ENCODE measurements around the gene VAPA. TPM values are rescaled to one million over a fixed set of nuclear protein-coding genes. Genes with fewer than 3 reads are reported as not detected.

The VAPA gene, protein sequence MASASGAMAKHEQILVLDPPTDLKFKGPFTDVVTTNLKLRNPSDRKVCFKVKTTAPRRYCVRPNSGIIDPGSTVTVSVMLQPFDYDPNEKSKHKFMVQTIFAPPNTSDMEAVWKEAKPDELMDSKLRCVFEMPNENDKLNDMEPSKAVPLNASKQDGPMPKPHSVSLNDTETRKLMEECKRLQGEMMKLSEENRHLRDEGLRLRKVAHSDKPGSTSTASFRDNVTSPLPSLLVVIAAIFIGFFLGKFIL
- total RNA-seq (2013): 231 TPM
- polyA plus RNA-seq (100 to 1,000 TPM; 106 to 393 (median 334) TPM), polyA minus RNA-seq (213 and 348 TPM in 2 replicates), total RNA-seq (175 to 427 (median 354) reads per million in 11 experiments)

DNA sequence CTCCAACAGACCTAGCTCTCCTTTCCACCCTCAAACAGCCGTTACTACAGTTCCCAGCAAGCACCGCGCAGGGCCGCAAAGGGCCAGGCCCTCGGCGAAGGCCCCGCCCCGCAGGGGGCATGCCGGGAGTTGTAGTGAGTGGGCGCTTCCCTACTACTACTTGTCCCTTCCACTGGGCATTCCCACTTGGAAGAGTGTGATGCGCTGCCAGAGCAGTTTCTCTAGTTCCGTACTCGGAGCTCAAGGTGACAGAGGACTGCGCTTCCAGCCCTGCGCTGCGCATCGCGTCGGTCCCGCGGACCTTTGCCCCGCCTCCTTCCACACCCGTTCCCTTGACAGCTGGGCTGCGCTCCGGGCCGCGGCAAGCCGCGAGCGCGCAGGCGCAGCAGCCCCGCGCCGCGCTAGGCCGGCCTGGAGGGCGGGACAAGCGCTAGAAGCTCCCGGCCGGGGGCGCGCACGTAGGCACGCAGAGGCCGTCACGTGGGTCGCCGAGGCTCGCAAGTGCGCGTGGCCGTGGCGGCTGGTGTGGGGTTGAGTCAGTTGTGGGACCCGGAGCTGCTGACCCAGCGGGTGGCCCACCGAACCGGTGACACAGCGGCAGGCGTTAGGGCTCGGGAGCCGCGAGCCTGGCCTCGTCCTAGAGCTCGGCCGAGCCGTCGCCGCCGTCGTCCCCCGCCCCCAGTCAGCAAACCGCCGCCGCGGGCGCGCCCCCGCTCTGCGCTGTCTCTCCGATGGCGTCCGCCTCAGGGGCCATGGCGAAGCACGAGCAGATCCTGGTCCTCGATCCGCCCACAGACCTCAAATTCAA lies at the start of gene VAPA:
Gene VAPA (plus strand): TSS at position 491 of the 808 bp plus-strand sequence. CDS start 241 bp downstream, at position 732.
- Mint-ChIP-seq H3K27me3 (ENCODE audit: low read depth in 3 of 3) (no peaks in the 10 kb centered on the region), H3K27ac (peak within 1 kb of the TSS; percentile 91 to 98 (median 97)), H3K9me3 (peaks cover 0 to 6% (median 0%) of the 10 kb centered on the region in 7 donors), H3K4me1 (peaks cover 41% of the 10 kb centered on the region), H3K4me3 (peak within 1 kb of the TSS; percentile 83 to 95), H3K36me3 (no peaks in the 10 kb centered on the region)
- no peaks in the 10 kb centered on the region for H3K27me3 ChIP-seq (ENCODE audit: control insufficient read depth in 2 of 2, insufficient read depth in 2 of 2, low read length in 2 of 2)
- no peaks in the 10 kb centered on the region for H3K36me3 ChIP-seq (replicated peaks in 1 of 2; ENCODE audit: control insufficient read depth in 1 of 2, insufficient read depth in 2 of 2, low read length in 2 of 2)
- H3K4me1 ChIP-seq (ENCODE audit: control insufficient read depth in 1 of 2, insufficient read depth in 2 of 2, low read length in 2 of 2): peaks cover 36 to 62% of the 10 kb centered on the region in 2 donors
- TF ChIP-seq, protein P1, sequence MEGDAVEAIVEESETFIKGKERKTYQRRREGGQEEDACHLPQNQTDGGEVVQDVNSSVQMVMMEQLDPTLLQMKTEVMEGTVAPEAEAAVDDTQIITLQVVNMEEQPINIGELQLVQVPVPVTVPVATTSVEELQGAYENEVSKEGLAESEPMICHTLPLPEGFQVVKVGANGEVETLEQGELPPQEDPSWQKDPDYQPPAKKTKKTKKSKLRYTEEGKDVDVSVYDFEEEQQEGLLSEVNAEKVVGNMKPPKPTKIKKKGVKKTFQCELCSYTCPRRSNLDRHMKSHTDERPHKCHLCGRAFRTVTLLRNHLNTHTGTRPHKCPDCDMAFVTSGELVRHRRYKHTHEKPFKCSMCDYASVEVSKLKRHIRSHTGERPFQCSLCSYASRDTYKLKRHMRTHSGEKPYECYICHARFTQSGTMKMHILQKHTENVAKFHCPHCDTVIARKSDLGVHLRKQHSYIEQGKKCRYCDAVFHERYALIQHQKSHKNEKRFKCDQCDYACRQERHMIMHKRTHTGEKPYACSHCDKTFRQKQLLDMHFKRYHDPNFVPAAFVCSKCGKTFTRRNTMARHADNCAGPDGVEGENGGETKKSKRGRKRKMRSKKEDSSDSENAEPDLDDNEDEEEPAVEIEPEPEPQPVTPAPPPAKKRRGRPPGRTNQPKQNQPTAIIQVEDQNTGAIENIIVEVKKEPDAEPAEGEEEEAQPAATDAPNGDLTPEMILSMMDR (IDR thresholded peaks at IDR 0.05): no peak
- peak within 1 kb of the TSS; percentile 83 for H2AFZ ChIP-seq (ENCODE audit: insufficient read depth, low read depth, low read length, poor library complexity, severe bottlenecking)
- H3K4me2 ChIP-seq (replicated peaks; ENCODE audit: extremely low read depth, low read length, poor library complexity, severe bottlenecking): peak within 1 kb of the TSS; percentile 68
- peaks cover 41% of the 10 kb centered on the region for H4K20me1 ChIP-seq (ENCODE audit: insufficient read depth, low read length)
- peaks cover 47% of the 10 kb centered on the region for H3K79me2 ChIP-seq (ENCODE audit: insufficient read depth, low read length)
- peak; percentile 95 to 99 (median 97) for DNase-seq
- peak within 1 kb of the TSS; percentile 99 for H3K9ac ChIP-seq (ENCODE audit: insufficient read depth, low read length, poor library complexity, severe bottlenecking)
- peak within 1 kb of the TSS; percentile 80 to 97 for H3K27ac ChIP-seq (ENCODE audit: low read depth in 1 of 2, low read length in 2 of 2)
- H3K4me3 ChIP-seq (replicated peaks in 1 of 3; ENCODE audit: low read depth in 2 of 3, low read length in 3 of 3): peak within 1 kb of the TSS; percentile 87 to 98 (median 95)
- H3K9me3 ChIP-seq (replicated peaks in 1 of 2; ENCODE audit: control insufficient read depth in 1 of 2, insufficient read depth in 1 of 2, low read length in 2 of 2): peaks cover 0 to 4% of the 10 kb centered on the region in 2 donors
- intact Hi-C loops (cut with micrococcal nuclease): loop anchor here (5.0 to 10.0 kb wide), 2 partner anchors 61 to 209 kb away; partner anchors contain the start of gene RAB31 (in 2 of the 2)
- under 1% methylated on average over 87 of the region's 87 CpGs for WGBS (ENCODE audit: insufficient coverage)

DNA sequence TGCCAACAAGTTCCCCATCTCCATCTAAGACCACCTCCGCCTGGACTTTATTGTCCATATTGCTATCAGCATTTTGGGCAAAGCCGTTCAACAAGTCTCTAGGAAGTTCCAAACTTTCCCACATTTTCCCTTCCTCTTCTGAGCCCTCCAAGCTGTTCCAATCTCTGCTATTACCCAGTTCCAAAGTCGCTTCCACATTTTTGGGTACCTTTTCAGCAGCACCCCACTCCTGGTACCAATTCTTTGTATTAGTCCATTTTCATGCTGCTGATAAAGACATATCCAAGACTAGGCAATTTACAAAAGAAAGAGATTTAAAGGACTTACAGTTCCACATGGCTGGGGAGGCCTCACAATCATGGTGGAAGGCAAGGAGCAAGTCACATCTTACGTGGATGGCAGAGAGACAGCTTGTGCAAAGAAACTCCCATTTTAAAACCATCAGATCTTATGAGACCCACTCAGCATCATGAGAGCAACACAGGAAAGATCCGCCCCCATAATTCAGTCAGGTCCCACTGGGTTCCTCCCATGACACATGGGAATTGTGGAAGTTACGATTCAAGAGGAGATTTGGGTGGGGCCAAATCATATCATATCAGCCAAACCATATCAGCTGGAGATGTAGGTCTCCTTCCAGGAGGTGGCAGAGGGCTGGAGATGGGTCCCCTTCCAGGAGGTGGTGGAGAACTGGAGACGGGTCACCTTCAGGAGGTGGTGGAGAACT lies 47.9 kb upstream of the VAPA start:
- TF ChIP-seq, protein P1 (IDR thresholded peaks at IDR 0.05): no peak
- DNase-seq: no peak
- H3K4me1 Mint-ChIP-seq: peaks cover 42% of the 10 kb centered on the region
- H3K9me3 Mint-ChIP-seq: peaks cover 10 to 22% (median 13%) of the 10 kb centered on the region in 7 donors
- intact Hi-C loops (cut with micrococcal nuclease): no loop called here
- no peak overlapping the region for H3K9ac ChIP-seq (ENCODE audit: insufficient read depth, low read length, poor library complexity, severe bottlenecking)
- H3K27me3 Mint-ChIP-seq (ENCODE audit: low read depth in 3 of 3): no peaks in the 10 kb centered on the region
- H2AFZ ChIP-seq (ENCODE audit: insufficient read depth, low read depth, low read length, poor library complexity, severe bottlenecking): no peak overlapping the region
- H3K27ac Mint-ChIP-seq: peak overlapping the region in 2 of 7 donors; percentile 42 to 55
- H3K4me2 ChIP-seq (replicated peaks; ENCODE audit: extremely low read depth, low read length, poor library complexity, severe bottlenecking): no peak overlapping the region
- H3K79me2 ChIP-seq (ENCODE audit: insufficient read depth, low read length): no peaks in the 10 kb centered on the region
- H3K36me3 ChIP-seq (replicated peaks in 1 of 2; ENCODE audit: control insufficient read depth in 1 of 2, insufficient read depth in 2 of 2, low read length in 2 of 2): peaks cover 18 to 31% of the 10 kb centered on the region in 2 donors
- H3K4me1 ChIP-seq (ENCODE audit: control insufficient read depth in 1 of 2, insufficient read depth in 2 of 2, low read length in 2 of 2): peaks cover 34 to 43% of the 10 kb centered on the region in 2 donors
- no peak overlapping the region for H3K4me3 Mint-ChIP-seq
- WGBS (ENCODE audit: insufficient coverage): 100% methylated on average over 4 of the region's 7 CpGs
- H3K27me3 ChIP-seq (ENCODE audit: control insufficient read depth in 2 of 2, insufficient read depth in 2 of 2, low read length in 2 of 2): no peaks in the 10 kb centered on the region
- H4K20me1 ChIP-seq (ENCODE audit: insufficient read depth, low read length): peaks cover 8% of the 10 kb centered on the region
- H3K36me3 Mint-ChIP-seq: peaks cover 34 to 47% of the 10 kb centered on the region in 2 donors
- H3K9me3 ChIP-seq (replicated peaks in 1 of 2; ENCODE audit: control insufficient read depth in 1 of 2, insufficient read depth in 1 of 2, low read length in 2 of 2): peaks cover 9 to 15% of the 10 kb centered on the region in 2 donors
- no peak overlapping the region for H3K27ac ChIP-seq (ENCODE audit: low read depth in 1 of 2, low read length in 2 of 2)
- H3K4me3 ChIP-seq (replicated peaks in 1 of 3; ENCODE audit: low read depth in 2 of 3, low read length in 3 of 3): no peak overlapping the region

Measured in CD14-positive monocyte (primary cell).